Endothelial cell (in vitro differentiated cells): Measurements from ENCODE around the gene KYNU. TPM values are rescaled to one million over a fixed set of nuclear protein-coding genes. Genes with fewer than 3 reads are reported as not detected.

Experiments used
- DNase-seq: peaks from one replicate; pipeline ENCODE4 v3.0.0; 2021; ENCODE audit warnings: low spot score
- H3K27ac Mint-ChIP-seq: one replicate; pipeline ENCODE4 v1.8.0; 2021; ENCODE audit warnings: mixed read lengths, inconsistent platforms; ENCODE audit not compliant: unreplicated experiment
- H3K27me3 Mint-ChIP-seq: one replicate; pipeline ENCODE4 v1.8.0; 2021; ENCODE audit warnings: mild to moderate bottlenecking, moderate library complexity, mixed read lengths, inconsistent platforms; ENCODE audit not compliant: unreplicated experiment
- H3K36me3 Mint-ChIP-seq: one replicate; pipeline ENCODE4 v1.8.0; 2021; ENCODE audit warnings: mild to moderate bottlenecking, low read depth, mixed read lengths, inconsistent platforms; ENCODE audit not compliant: unreplicated experiment
- H3K4me1 Mint-ChIP-seq: one replicate; pipeline ENCODE4 v1.8.0; 2021; ENCODE audit warnings: mild to moderate bottlenecking, mixed read lengths, inconsistent platforms; ENCODE audit not compliant: unreplicated experiment
- H3K4me3 Mint-ChIP-seq: one replicate; pipeline ENCODE4 v1.8.0; 2021; ENCODE audit warnings: mild to moderate bottlenecking, mixed read lengths, inconsistent platforms; ENCODE audit not compliant: unreplicated experiment
- H3K9me3 Mint-ChIP-seq: one replicate; pipeline ENCODE4 v1.8.0; 2021; ENCODE audit warnings: mixed read lengths, inconsistent platforms; ENCODE audit not compliant: unreplicated experiment
- long read RNA-seq: library from polyadenylated mRNA; unstranded; transcript quantifications from one replicate; pipeline ENCODE4 v2.0.0, GENCODE V29; 2020; ENCODE audit not compliant: unreplicated experiment
- total RNA-seq: library from RNA; stranded (reverse); fragmentation: NEBNext Ultra II Directional; extraction: Animal tissue kit (Norgen Biotek cat#: 25700); gene quantifications from one replicate; pipeline ENCODE4 v1.2.1, GENCODE V29; 2021; ENCODE audit not compliant: unreplicated experiment
- TF ChIP-seq, protein P1 (sequence below): fragments of 200-600 bp; sonication (generic); IDR thresholded peaks from one replicate; pipeline ENCODE4 v1.5.0; 2021; ENCODE audit warnings: antibody characterized with exemption; ENCODE audit not compliant: unreplicated experiment

The KYNU gene
- not detected for total RNA-seq
- long read RNA-seq: 0 reads

DNA sequence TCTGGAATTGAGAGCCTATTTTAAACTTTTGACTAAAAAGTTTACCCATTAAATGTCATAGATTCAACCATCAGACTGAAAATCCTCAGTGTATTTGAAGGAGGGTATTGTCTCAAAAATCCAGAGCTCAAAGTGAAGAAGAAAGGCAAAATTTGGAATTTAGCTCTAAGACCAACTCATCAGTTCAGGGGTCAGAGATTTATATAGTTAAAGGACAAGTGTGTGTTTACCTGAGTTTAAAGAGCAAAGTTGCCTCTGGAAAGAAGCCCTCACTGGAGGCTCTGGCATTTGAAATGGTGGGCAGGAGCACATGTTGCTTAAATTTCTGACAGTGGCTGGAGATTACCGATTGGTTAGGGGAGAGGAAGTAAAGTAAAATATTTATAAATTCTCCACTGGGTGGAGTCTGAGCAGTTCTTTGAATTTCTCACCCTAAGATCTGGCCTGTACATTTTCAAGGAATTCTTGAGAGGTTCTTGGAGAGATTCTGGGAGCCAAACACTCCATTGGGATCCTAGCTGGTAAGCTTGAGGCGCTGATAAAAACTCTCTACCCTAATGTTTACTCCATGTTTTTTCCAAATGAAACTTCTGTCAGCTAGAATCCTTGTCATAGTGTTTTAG is at the start of gene KYNU:
Gene KYNU (plus strand): TSS at position 449 of the 623 bp plus-strand sequence. CDS start 7,704 bp downstream, outside the sequence.
- peaks cover 6% of the 10 kb centered on the region for H3K4me1 Mint-ChIP-seq
- DNase-seq: no peak
- no peaks in the 10 kb centered on the region for H3K36me3 Mint-ChIP-seq
- H3K27ac Mint-ChIP-seq: no peak within 1 kb of the TSS
- H3K27me3 Mint-ChIP-seq: no peaks in the 10 kb centered on the region
- no peak within 1 kb of the TSS for H3K4me3 Mint-ChIP-seq
- TF ChIP-seq, protein P1, sequence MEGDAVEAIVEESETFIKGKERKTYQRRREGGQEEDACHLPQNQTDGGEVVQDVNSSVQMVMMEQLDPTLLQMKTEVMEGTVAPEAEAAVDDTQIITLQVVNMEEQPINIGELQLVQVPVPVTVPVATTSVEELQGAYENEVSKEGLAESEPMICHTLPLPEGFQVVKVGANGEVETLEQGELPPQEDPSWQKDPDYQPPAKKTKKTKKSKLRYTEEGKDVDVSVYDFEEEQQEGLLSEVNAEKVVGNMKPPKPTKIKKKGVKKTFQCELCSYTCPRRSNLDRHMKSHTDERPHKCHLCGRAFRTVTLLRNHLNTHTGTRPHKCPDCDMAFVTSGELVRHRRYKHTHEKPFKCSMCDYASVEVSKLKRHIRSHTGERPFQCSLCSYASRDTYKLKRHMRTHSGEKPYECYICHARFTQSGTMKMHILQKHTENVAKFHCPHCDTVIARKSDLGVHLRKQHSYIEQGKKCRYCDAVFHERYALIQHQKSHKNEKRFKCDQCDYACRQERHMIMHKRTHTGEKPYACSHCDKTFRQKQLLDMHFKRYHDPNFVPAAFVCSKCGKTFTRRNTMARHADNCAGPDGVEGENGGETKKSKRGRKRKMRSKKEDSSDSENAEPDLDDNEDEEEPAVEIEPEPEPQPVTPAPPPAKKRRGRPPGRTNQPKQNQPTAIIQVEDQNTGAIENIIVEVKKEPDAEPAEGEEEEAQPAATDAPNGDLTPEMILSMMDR: no peak
- H3K9me3 Mint-ChIP-seq: no peaks in the 10 kb centered on the region

- H3K27me3 Mint-ChIP-seq: no peaks in the 10 kb centered on the region
- TF ChIP-seq, protein P1: no peak
- H3K9me3 Mint-ChIP-seq: no peaks in the 10 kb centered on the region
- H3K4me1 Mint-ChIP-seq: peaks cover 9% of the 10 kb centered on the region
- H3K36me3 Mint-ChIP-seq: no peaks in the 10 kb centered on the region
- no peak overlapping the region for H3K4me3 Mint-ChIP-seq
- no peak overlapping the region for H3K27ac Mint-ChIP-seq
- no peak for DNase-seq
These were observed 43.4 kb upstream of the KYNU start for GRCh38 chr2:142834021-142834420.

GRCh38 chr2:142840436-142840835 is 37.0 kb upstream of the KYNU start:
- no peak for DNase-seq
- Mint-ChIP-seq H3K9me3 (no peaks in the 10 kb centered on the region), H3K27me3 (peaks cover 1% of the 10 kb centered on the region), H3K4me1 (peaks cover 23% of the 10 kb centered on the region), H3K27ac (no peak overlapping the region), H3K36me3 (no peaks in the 10 kb centered on the region), H3K4me3 (no peak overlapping the region)
- TF ChIP-seq, protein P1: no peak

- Mint-ChIP-seq H3K36me3 (no peaks in the 10 kb centered on the region), H3K4me3 (no peak overlapping the region), H3K9me3 (no peaks in the 10 kb centered on the region), H3K4me1 (peaks cover 20% of the 10 kb centered on the region), H3K27me3 (peaks cover 1% of the 10 kb centered on the region), H3K27ac (no peak overlapping the region)
- DNase-seq: no peak
- TF ChIP-seq, protein P1: no peak
These were observed 35.7 kb upstream of the KYNU start for GRCh38 chr2:142841788-142842187.

DNA sequence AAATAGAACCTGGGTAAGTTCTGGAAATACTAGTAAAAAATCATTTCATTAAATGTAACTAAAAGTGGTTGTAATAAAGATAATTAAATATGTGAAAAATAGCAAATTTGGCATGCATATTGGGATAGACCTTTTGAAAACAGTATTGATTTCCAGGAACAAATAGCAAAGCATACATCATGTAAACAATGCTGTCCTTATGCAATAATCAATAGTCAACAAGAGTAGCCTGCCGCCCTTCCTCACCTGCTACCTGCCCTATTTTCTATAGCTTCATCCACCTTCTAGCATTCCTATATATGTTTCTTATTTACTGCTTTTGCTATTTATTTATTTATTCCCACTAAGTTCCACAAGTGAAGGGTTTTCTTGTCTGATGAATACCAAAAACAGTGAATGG is 35.1 kb upstream of the KYNU start:
- H3K36me3 Mint-ChIP-seq: no peaks in the 10 kb centered on the region
- H3K27me3 Mint-ChIP-seq: peaks cover 1% of the 10 kb centered on the region
- H3K4me3 Mint-ChIP-seq: no peak overlapping the region
- no peaks in the 10 kb centered on the region for H3K9me3 Mint-ChIP-seq
- no peak overlapping the region for H3K27ac Mint-ChIP-seq
- TF ChIP-seq, protein P1: no peak
- H3K4me1 Mint-ChIP-seq: peaks cover 21% of the 10 kb centered on the region
- no peak for DNase-seq
